SK-N-SH (cell line): ENCODE results near the gene OR13C3. TPM values are rescaled to one million over a fixed set of nuclear protein-coding genes. Genes with fewer than 3 reads are reported as not detected.
A peak's percentile ranks its signal among the peaks of the same experiment; 100 is the strongest.

Experiments
- CTCF ChIA-PET: fragments of 300-600, 350-600 bp; formaldehyde crosslinking; extraction: SDS; loops from one replicate; lab custom pipeline; 2021; lab: Yijun Ruan, JAX
- POLR2A ChIA-PET: fragments of 350-600 bp; sonication (Branson Sonifier 250); formaldehyde crosslinking; extraction: SDS; loops from one replicate; lab custom pipeline; 2020; ENCODE audit warnings: antibody characterized with exemption, inconsistent platforms; lab: Yijun Ruan, JAX
- DNase-seq: peaks from one replicate; pipeline ENCODE4 v3.0.0; 2012
- H2AFZ ChIP-seq: fragments of 200-600 bp; sonication (generic); 2 replicates; pipeline ENCODE4 v1.8.1; 2016; ENCODE audit warnings: antibody characterized with exemption, mild to moderate bottlenecking, low read depth
- H3F3A ChIP-seq: fragments of 200-600 bp; sonication (generic); replicated peaks from 2 replicates; pipeline ENCODE3; 2016; ENCODE audit warnings: antibody characterized with exemption, mild to moderate bottlenecking; ENCODE audit not compliant: insufficient read depth
- H3K27ac ChIP-seq, 2 experiments: fragments of 200-500 bp in 1 of 2; fragments of 200-600 bp in 1 of 2; sonication (Bioruptor generic) in 1 of 2; sonication (generic), shearing (Covaris generic) in 1 of 2; 2 replicates each; pipeline versions ENCODE4 v1.5.1 to v1.6.1; 2014 to 2016; ENCODE audit warnings: low read depth in 2 of 2, inconsistent platforms in 1 of 2, low read length in 1 of 2, mild to moderate bottlenecking in 1 of 2, mixed read lengths in 1 of 2
- H3K27me3 ChIP-seq: fragments of 200-600 bp; sonication (generic), shearing (Covaris generic); 2 replicates; pipeline ENCODE4 v1.6.1; 2016; ENCODE audit warnings: mixed run types; ENCODE audit not compliant: insufficient read depth
- H3K36me3 ChIP-seq, 2 experiments: fragments of 200-500 bp in 1 of 2; fragments of 200-600 bp in 1 of 2; sonication (Bioruptor generic) in 1 of 2; sonication (generic) in 1 of 2; replicated peaks in 1 of 2; 2 replicates each; pipeline versions ENCODE3 to v1.5.1; 2014 to 2016; ENCODE audit warnings: low read length in 1 of 2, mild to moderate bottlenecking in 1 of 2; ENCODE audit not compliant: insufficient read depth in 2 of 2, control insufficient read depth in 1 of 2
- H3K4me1 ChIP-seq, 2 experiments: fragments of 200-500 bp in 1 of 2; fragments of 200-600 bp in 1 of 2; sonication (Bioruptor generic) in 1 of 2; sonication (generic), shearing (Covaris generic) in 1 of 2; 2 replicates each; pipeline versions ENCODE4 v1.5.1 to v1.6.1; 2014 to 2016; ENCODE audit warnings: low read depth in 1 of 2, low read length in 1 of 2, mixed run types in 1 of 2; ENCODE audit not compliant: insufficient read depth in 2 of 2, control insufficient read depth in 1 of 2
- H3K4me2 ChIP-seq: fragments of 200-600 bp; sonication (generic), shearing (Covaris generic); 2 replicates; pipeline ENCODE4 v1.6.1; 2017; ENCODE audit warnings: mixed run types
- H3K4me3 ChIP-seq, 2 experiments: fragments of 200-500 bp in 1 of 2; fragments of 200-600 bp in 1 of 2; sonication (Bioruptor generic) in 1 of 2; sonication (generic), shearing (Covaris generic) in 1 of 2; 2 replicates each; pipeline versions ENCODE4 v1.5.1 to v1.8.1; 2014 to 2016; ENCODE audit warnings: low read depth in 2 of 2, inconsistent platforms in 1 of 2, low read length in 1 of 2, mild to moderate bottlenecking in 1 of 2, mixed read lengths in 1 of 2, moderate library complexity in 1 of 2
- H3K79me2 ChIP-seq: fragments of 200-600 bp; sonication (generic); 2 replicates; pipeline ENCODE4 v1.8.1; 2017; ENCODE audit warnings: mild to moderate bottlenecking; ENCODE audit not compliant: insufficient read depth
- H3K9ac ChIP-seq: fragments of 200-600 bp; sonication (generic); 2 replicates; pipeline ENCODE4 v1.6.1; 2017; ENCODE audit warnings: mixed run types
- H3K9me2 ChIP-seq: fragments of 200-600 bp; sonication (generic); 2 replicates; pipeline ENCODE4 v1.6.1; 2017; ENCODE audit warnings: mixed run types
- H3K9me3 ChIP-seq: fragments of 200-600 bp; sonication (generic); 2 replicates; pipeline ENCODE4 v1.6.1; 2017; ENCODE audit warnings: mixed run types, mild to moderate bottlenecking, moderate library complexity
- H4K20me1 ChIP-seq: fragments of 200-600 bp; sonication (generic); 2 replicates; pipeline ENCODE4 v1.6.1; 2017; ENCODE audit warnings: mild to moderate bottlenecking, mixed run types; ENCODE audit not compliant: insufficient read depth
- GABPA ChIP-seq: IDR thresholded peaks from 2 replicates; pipeline ENCODE4 v1.4.0; 2012; ENCODE audit warnings: low read depth, mild to moderate bottlenecking
- RAD21 ChIP-seq: IDR thresholded peaks from 2 replicates; pipeline ENCODE4 v1.6.1; 2012; ENCODE audit warnings: mild to moderate bottlenecking, low read length
- RCOR1 ChIP-seq: fragments of 150-350 bp; IDR thresholded peaks from 2 replicates; pipeline ENCODE4 v1.6.1; 2017; ENCODE audit warnings: antibody characterized with exemption, low read length
- SIN3A ChIP-seq: IDR thresholded peaks from 2 replicates; pipeline ENCODE4 v1.6.1; 2012; ENCODE audit warnings: low read depth, mild to moderate bottlenecking, low read length, moderate library complexity, borderline replicate concordance
- SMC3 ChIP-seq: IDR thresholded peaks from 2 replicates; pipeline ENCODE4 v1.6.1; 2012; ENCODE audit warnings: low read depth, low read length, improper control_type of control experiment
- WGBS: methylation state at CpG from one replicate; pipeline ENCODE4 v1.1.6; 2017; ENCODE audit warnings: low lambda C conversion rate; 5-methylcytosine and 5-hydroxymethylcytosine counted together
- polyA plus RNA-seq, 3 experiments: library from polyadenylated mRNA; depleted of rRNA; stranded (reverse); fragments of >200 nt; gene quantifications; 2 replicates each; pipeline ENCODE4 v1.2.3, GENCODE V29; 2012
- TF ChIP-seq, protein P1 (sequence below): fragments of 200-600 bp; sonication (generic); IDR thresholded peaks from 2 replicates; pipeline ENCODE4 v1.6.1; 2017; ENCODE audit warnings: antibody characterized with exemption, mild to moderate bottlenecking, moderate library complexity

OR13C3 gene
- polyA plus RNA-seq, 1 of the 3 experiments (the other 2 are of a cell fraction): not detected

DNA sequence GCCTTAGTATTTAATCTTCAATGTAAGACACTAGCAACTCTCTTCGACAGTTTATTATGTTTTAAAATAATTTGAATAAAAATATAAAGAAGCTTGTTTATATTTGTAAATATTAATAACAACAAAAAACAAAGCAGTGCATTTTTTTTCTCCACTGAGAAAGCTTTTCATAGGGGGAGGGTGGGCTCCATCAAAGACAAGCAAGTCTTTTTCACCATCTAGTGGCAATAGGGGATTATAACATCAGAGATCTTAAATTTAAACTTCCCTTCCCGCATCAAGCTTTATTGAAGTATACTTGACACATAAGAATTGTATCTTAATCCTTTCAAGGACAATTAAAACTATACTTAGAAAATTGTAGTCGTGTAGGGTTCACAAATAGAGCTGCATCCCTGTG lies 41.8 kb downstream of the OR13C3 start:
- Histone ChIP-seq H3K9me2 (no peaks in the 10 kb centered on the region), H3K4me2 (no peak overlapping the region), H3K9me3 (no peaks in the 10 kb centered on the region), H2AFZ (no peak overlapping the region), H3K4me3 (no peak overlapping the region), H3F3A (no peaks in the 10 kb centered on the region), H3K27me3 (no peaks in the 10 kb centered on the region), H3K79me2 (no peaks in the 10 kb centered on the region), H3K4me1 (no peaks in the 10 kb centered on the region), H3K9ac (no peak overlapping the region), H3K36me3 (no peaks in the 10 kb centered on the region), H4K20me1 (no peaks in the 10 kb centered on the region), H3K27ac (no peak overlapping the region)
- ChIA-PET CTCF (interaction anchor here (0.7 to 2.0 kb wide), 4 partner anchors 9 to 1354 kb away, joined by 3 to 6 read pairs (median 3); no protein-coding TSS in a partner anchor), POLR2A (no interaction called here)
- 14% methylated on average over 3 of the region's 3 CpGs for WGBS
- TF ChIP-seq GABPA (no peak), SIN3A (no peak), RAD21 (peak; percentile 53), RCOR1 (no peak), SMC3 (peak; percentile 25)
- TF ChIP-seq, protein P1, sequence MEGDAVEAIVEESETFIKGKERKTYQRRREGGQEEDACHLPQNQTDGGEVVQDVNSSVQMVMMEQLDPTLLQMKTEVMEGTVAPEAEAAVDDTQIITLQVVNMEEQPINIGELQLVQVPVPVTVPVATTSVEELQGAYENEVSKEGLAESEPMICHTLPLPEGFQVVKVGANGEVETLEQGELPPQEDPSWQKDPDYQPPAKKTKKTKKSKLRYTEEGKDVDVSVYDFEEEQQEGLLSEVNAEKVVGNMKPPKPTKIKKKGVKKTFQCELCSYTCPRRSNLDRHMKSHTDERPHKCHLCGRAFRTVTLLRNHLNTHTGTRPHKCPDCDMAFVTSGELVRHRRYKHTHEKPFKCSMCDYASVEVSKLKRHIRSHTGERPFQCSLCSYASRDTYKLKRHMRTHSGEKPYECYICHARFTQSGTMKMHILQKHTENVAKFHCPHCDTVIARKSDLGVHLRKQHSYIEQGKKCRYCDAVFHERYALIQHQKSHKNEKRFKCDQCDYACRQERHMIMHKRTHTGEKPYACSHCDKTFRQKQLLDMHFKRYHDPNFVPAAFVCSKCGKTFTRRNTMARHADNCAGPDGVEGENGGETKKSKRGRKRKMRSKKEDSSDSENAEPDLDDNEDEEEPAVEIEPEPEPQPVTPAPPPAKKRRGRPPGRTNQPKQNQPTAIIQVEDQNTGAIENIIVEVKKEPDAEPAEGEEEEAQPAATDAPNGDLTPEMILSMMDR: peak; percentile 52
- peak; percentile 22 for DNase-seq

Other genes with a start within 250 kb of the OR13C3 start
- gene OR13F1, start 32.6 kb downstream of the OR13C3 start, polyA plus RNA-seq (2012; rRNA removed): not detected in 2 replicates
- gene OR13C4, start 9.6 kb downstream of the OR13C3 start, polyA plus RNA-seq (2012; rRNA removed): not detected in 2 replicates
- not detected in 2 replicates for gene OR13C8, start 32.3 kb upstream of the OR13C3 start, polyA plus RNA-seq (2012; rRNA removed)
- gene OR13C5, start 62.6 kb upstream of the OR13C3 start, polyA plus RNA-seq (2012; rRNA removed): not detected in 2 replicates
- not detected in 2 replicates for gene OR13C2, start 68.8 kb upstream of the OR13C3 start, polyA plus RNA-seq (2012; rRNA removed)
- gene OR13C9, start 81.3 kb upstream of the OR13C3 start, polyA plus RNA-seq (2012; rRNA removed): not detected in 2 replicates
- not detected in 2 replicates for gene OR13D1, start 157.7 kb upstream of the OR13C3 start, polyA plus RNA-seq (2012; rRNA removed)
- 29.2 and 48.9 TPM in 2 replicates for gene NIPSNAP3A, start 210.8 kb upstream of the OR13C3 start, polyA plus RNA-seq (2012; rRNA removed)
- gene NIPSNAP3B, start 227.3 kb upstream of the OR13C3 start, polyA plus RNA-seq (2012; rRNA removed): 1.4 and 2.4 TPM in 2 replicates